Measurements from ENCODE around the gene PRSS3. TPM values are rescaled to one million over a fixed set of nuclear protein-coding genes. Genes with fewer than 3 reads are reported as not detected.
"Not testable (repeated sequence)": the region's sequence is repeated elsewhere in the genome, so short reads cannot be mapped to it uniquely, and the experiment has no call there.

The PRSS3 gene
- total and polyA plus RNA-seq, 7 donors, result 0.05 to 0.30 TPM; not detected in 5

DNA sequence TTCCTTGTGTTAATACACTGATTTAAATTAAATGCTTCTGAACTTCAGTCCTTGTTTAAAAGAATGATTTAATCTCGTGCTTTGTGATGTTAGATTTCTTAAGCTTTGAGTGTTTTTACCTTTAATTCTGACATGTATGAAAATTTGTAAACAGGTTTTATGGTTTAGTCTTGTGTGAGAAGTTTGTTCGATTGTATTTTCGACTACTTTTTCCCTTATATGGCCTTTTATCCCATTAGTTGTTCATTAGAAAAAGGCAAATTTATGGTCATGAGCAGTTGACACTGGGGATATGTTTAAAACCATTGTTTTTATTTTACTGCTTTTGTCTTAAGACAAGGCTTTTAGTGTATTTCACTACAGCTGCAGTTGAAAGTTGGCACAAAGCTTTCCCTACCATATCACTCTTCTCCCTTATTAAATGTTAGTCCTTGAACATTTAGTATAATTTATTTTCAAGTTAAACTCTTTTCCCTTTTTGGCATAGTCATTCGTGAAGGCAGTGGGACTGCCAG is 24.9 kb downstream of the PRSS3 start:
- Histone ChIP-seq H3K27ac (peak overlapping the region; percentile 98), H3K36me3 (ENCODE audit: insufficient read depth in 1 of 2, low read depth in 1 of 2) (peaks cover 0 to 4% of the 10 kb centered on the region in 2 donors), H3K4me3 (peak overlapping the region; percentile 93), H3K9me3 (no peaks in the 10 kb centered on the region), H3K4me1 (peaks cover 40% of the 10 kb centered on the region), H3K27me3 (ENCODE audit: insufficient read depth in 3 of 3, low read length in 2 of 3) (no peaks in the 10 kb centered on the region)
- TF ChIP-seq, protein P1, sequence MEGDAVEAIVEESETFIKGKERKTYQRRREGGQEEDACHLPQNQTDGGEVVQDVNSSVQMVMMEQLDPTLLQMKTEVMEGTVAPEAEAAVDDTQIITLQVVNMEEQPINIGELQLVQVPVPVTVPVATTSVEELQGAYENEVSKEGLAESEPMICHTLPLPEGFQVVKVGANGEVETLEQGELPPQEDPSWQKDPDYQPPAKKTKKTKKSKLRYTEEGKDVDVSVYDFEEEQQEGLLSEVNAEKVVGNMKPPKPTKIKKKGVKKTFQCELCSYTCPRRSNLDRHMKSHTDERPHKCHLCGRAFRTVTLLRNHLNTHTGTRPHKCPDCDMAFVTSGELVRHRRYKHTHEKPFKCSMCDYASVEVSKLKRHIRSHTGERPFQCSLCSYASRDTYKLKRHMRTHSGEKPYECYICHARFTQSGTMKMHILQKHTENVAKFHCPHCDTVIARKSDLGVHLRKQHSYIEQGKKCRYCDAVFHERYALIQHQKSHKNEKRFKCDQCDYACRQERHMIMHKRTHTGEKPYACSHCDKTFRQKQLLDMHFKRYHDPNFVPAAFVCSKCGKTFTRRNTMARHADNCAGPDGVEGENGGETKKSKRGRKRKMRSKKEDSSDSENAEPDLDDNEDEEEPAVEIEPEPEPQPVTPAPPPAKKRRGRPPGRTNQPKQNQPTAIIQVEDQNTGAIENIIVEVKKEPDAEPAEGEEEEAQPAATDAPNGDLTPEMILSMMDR (IDR thresholded peaks at IDR 0.05), result no peak
- ATAC-seq, result no peak
- DNase-seq, result no peak
- intact Hi-C loops (cut with DNase I), result no loop called here
- WGBS, 3 donors, result 34 to 50% (median 39%) methylated on average over 4 of the region's 4 CpGs

DNA sequence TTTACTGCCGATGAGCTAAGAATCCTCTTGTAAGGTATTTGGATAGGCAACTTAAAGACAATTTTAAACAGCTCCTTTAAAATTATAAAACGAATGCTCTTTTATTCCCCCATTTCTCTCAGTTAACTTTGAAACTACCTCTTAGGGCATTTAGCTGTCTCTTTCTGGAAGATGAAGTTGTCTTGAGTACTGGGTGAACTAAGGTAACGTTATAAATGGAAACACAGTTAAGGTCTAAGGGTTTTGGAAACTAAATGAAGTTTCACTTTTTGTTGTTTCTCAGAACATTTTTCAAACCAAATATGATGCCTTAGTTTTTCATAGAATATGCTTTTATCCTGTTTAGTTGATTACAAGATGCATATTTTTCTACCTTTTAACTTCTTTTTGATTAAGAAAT is 28.4 kb downstream of the PRSS3 start:
- ATAC-seq (no peak), DNase-seq (no peak)
- peaks cover 0 to 4% of the 10 kb centered on the region in 2 donors for H3K36me3 ChIP-seq (ENCODE audit: insufficient read depth in 1 of 2, low read depth in 1 of 2)
- peaks cover 31% of the 10 kb centered on the region for H3K4me1 ChIP-seq
- no peak overlapping the region for H3K4me3 ChIP-seq
- intact Hi-C loops (cut with DNase I), result no loop called here
- WGBS, 3 donors, result 50 to 77% (median 70%) methylated on average over 3 of the region's 3 CpGs
- TF ChIP-seq, protein P1 (IDR thresholded peaks at IDR 0.05), result no peak
- no peaks in the 10 kb centered on the region for H3K27me3 ChIP-seq (ENCODE audit: insufficient read depth in 3 of 3, low read length in 2 of 3)
- peak overlapping the region; percentile 27 for H3K27ac ChIP-seq
- H3K9me3 ChIP-seq, result no peaks in the 10 kb centered on the region

DNA sequence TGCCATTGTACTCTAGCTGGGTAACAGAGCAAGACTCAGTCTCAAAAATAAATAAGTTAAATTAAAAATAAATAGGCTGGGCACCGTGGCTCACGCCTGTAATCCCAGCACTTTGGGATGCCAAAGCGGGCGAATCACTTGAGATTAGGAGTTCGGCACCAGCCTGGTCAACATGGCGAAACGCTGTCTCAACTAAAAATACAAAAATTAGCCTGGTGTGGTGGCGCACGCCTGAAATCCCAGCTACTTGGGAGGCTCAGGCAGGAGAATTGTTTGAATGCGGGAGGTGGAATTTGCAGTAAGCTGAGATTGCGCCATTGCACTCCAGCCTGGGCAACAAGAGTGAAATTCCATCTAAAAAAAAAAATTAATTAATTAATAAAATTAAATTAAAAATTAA is 31.9 kb downstream of the PRSS3 start:
- H3K27ac ChIP-seq; H3K9me3 ChIP-seq; intact Hi-C loops (cut with DNase I); H3K36me3 ChIP-seq (ENCODE audit: insufficient read depth in 1 of 2, low read depth in 1 of 2); H3K4me3 ChIP-seq; H3K27me3 ChIP-seq (ENCODE audit: insufficient read depth in 3 of 3, low read length in 2 of 3); DNase-seq; H3K4me1 ChIP-seq; ATAC-seq: not testable (repeated sequence)
- 95 to 99% (median 96%) methylated on average over 11 of the region's 11 CpGs for WGBS, 3 donors

GRCh38 chr9:33829641-33830230 is 34.4 kb downstream of the PRSS3 start:
- H3K4me3 ChIP-seq; intact Hi-C loops (cut with DNase I); H3K27ac ChIP-seq; H3K27me3 ChIP-seq (ENCODE audit: insufficient read depth in 3 of 3, low read length in 2 of 3); DNase-seq; ATAC-seq; H3K36me3 ChIP-seq (ENCODE audit: insufficient read depth in 1 of 2, low read depth in 1 of 2); H3K9me3 ChIP-seq; H3K4me1 ChIP-seq: not testable (repeated sequence)
- WGBS, 3 donors, result 91 to 94% (median 92%) methylated on average over 17 of the region's 17 CpGs

DNA sequence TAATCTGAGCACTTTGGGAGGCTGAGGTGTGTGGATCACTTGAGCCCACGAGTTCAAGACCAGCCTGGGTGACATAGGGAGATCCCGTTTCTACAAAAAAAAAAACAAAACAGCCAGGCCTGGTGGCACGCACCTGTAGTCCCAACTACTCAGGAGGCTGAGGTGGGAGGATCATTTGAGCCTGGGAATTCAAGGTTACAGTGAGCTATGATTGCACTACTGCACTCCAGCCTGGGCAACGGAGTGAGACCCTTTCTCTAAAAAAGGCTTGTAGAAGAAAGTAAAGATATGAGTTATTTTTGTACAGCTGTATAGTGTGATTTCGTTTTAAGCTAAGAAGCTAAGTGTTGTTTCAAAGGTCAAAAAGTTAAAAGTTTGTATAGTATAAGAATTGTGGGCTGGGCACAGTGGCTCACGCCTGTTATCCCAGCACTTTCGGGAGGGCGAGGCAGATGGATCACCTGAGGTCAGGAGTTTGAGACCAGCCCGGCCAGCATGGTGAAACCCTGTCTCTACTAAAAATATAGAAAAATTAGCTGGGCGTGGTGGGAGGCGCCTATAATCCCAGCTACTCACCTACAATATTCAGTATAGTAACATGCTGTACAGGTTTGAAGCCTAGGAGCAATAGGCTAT is 40.4 kb downstream of the PRSS3 start:
- H3K4me3 ChIP-seq, result no peak overlapping the region
- no peaks in the 10 kb centered on the region for H3K27me3 ChIP-seq (ENCODE audit: insufficient read depth in 3 of 3, low read length in 2 of 3)
- intact Hi-C loops (cut with DNase I), result no loop called here
- H3K36me3 ChIP-seq (ENCODE audit: insufficient read depth in 1 of 2, low read depth in 1 of 2), result no peaks in the 10 kb centered on the region
- TF ChIP-seq, protein P1 (IDR thresholded peaks at IDR 0.05), result no peak
- H3K27ac ChIP-seq, result peak overlapping the region; percentile 67
- DNase-seq (no peak), ATAC-seq (peak in 2 of 4 donors; percentile 4 to 6)
- H3K9me3 ChIP-seq, result no peaks in the 10 kb centered on the region
- WGBS, 3 donors, result 69 to 87% (median 74%) methylated on average over 11 of the region's 11 CpGs
- peaks cover 38% of the 10 kb centered on the region for H3K4me1 ChIP-seq

DNA sequence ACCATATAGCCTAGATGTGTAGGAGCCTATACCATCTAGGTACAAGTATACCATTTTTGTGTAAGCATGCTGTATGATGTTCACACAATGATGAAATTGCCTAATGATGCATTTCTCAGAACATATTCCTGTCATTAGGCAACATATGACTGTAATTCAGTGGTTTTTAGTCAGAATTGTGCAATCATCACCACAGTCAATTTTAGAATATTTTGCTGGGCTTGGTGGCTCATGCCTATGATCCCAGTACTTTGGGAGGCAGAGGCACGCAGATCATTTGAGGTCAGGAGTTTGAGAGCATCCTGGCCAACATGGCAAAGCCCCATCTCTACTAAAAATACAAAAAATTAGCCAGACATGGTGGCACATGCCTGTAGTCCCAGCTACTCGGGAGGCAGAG is 40.9 kb downstream of the PRSS3 start:
- ATAC-seq (peak; percentile 61 to 82 (median 70)), DNase-seq (peak; percentile 41 to 62)
- H3K4me3 ChIP-seq; H3K27me3 ChIP-seq (ENCODE audit: insufficient read depth in 3 of 3, low read length in 2 of 3); H3K9me3 ChIP-seq; intact Hi-C loops (cut with DNase I); H3K36me3 ChIP-seq (ENCODE audit: insufficient read depth in 1 of 2, low read depth in 1 of 2): not testable (repeated sequence)
- Histone ChIP-seq H3K4me1 (peaks cover 43% of the 10 kb centered on the region), H3K27ac (peak overlapping the region; percentile 67)
- WGBS, 3 donors, result 18 to 39% (median 22%) methylated on average over 2 of the region's 2 CpGs
